ENCODE data around the gene COL8A1.

Gene COL8A1

GRCh38 chr3:99704417-99704816 is 66.0 kb downstream of the COL8A1 start:
- TF ChIP-seq CTCF (IDR thresholded peaks at IDR 0.05; ENCODE audit: control insufficient read depth, insufficient read depth, low read depth, low read length, missing control alignments) = no peak
- no peak overlapping the region for H3K4me3 ChIP-seq (ENCODE audit: control insufficient read depth, low read depth, low read length)
- DNase-seq (ENCODE audit: low read depth) = no peak

- TF ChIP-seq CTCF (IDR thresholded peaks at IDR 0.05; ENCODE audit: control insufficient read depth, insufficient read depth, low read depth, low read length, missing control alignments) = no peak
- DNase-seq (ENCODE audit: low read depth) = no peak
- H3K4me3 ChIP-seq (ENCODE audit: control insufficient read depth, low read depth, low read length) = no peak overlapping the region
Observed at GRCh38 chr3:99706410-99706809, 68.0 kb downstream of the COL8A1 start.

- peak; percentile 46 for DNase-seq (ENCODE audit: low read depth)
- H3K4me3 ChIP-seq (ENCODE audit: control insufficient read depth, low read depth, low read length) = no peak overlapping the region
- TF ChIP-seq CTCF (IDR thresholded peaks at IDR 0.05; ENCODE audit: control insufficient read depth, insufficient read depth, low read depth, low read length, missing control alignments) = no peak
Observed at GRCh38 chr3:99708207-99708745, 69.9 kb downstream of the COL8A1 start.

GRCh38 chr3:99709686-99710085 is 71.3 kb downstream of the COL8A1 start:
- DNase-seq (ENCODE audit: low read depth) = no peak
- H3K4me3 ChIP-seq (ENCODE audit: control insufficient read depth, low read depth, low read length) = no peak overlapping the region
- TF ChIP-seq CTCF (IDR thresholded peaks at IDR 0.05; ENCODE audit: control insufficient read depth, insufficient read depth, low read depth, low read length, missing control alignments) = no peak

- no peak for DNase-seq (ENCODE audit: low read depth)
- no peak overlapping the region for H3K4me3 ChIP-seq (ENCODE audit: control insufficient read depth, low read depth, low read length)
- TF ChIP-seq CTCF (IDR thresholded peaks at IDR 0.05; ENCODE audit: control insufficient read depth, insufficient read depth, low read depth, low read length, missing control alignments) = no peak
Observed at GRCh38 chr3:99710094-99710493, 71.7 kb downstream of the COL8A1 start.

- DNase-seq (ENCODE audit: low read depth) = no peak
- TF ChIP-seq CTCF (IDR thresholded peaks at IDR 0.05; ENCODE audit: control insufficient read depth, insufficient read depth, low read depth, low read length, missing control alignments) = no peak
- H3K4me3 ChIP-seq (ENCODE audit: control insufficient read depth, low read depth, low read length) = no peak overlapping the region
Observed at GRCh38 chr3:99711351-99711750, 73.0 kb downstream of the COL8A1 start.
